22Rv1 (cell line): ENCODE data around the gene SETD5.

Source experiments
- ZFX ChIP-seq: fragments of 450-650 bp; IDR thresholded peaks from 2 replicates; pipeline ENCODE4 v1.6.1; 2017; ENCODE audit warnings: antibody characterized with exemption, borderline replicate concordance
- TF ChIP-seq, protein P1 (sequence below): fragments of 450-650 bp; IDR thresholded peaks from 2 replicates; pipeline ENCODE4 v1.5.1; 2017; ENCODE audit warnings: mild to moderate bottlenecking

DNA sequence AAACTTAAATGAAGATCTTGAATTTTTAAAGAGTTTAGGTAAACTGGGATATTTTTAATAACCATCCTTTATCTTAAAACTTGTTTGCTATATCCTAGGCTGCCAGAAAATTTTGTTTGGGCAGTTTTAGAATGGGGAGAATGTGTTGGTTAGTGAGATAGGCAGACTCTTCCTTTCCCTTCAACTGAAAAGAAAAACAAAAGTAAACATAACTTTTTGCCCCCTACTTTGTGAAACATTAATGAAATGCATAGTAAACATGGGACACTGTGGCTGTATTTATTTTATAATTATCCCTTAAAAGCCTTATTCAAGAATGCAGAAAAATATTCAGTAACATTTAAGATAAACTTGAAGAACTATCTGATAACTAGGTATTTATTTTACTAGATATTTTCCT is 31.0 kb downstream of the SETD5 start:
- TF ChIP-seq, protein P1, sequence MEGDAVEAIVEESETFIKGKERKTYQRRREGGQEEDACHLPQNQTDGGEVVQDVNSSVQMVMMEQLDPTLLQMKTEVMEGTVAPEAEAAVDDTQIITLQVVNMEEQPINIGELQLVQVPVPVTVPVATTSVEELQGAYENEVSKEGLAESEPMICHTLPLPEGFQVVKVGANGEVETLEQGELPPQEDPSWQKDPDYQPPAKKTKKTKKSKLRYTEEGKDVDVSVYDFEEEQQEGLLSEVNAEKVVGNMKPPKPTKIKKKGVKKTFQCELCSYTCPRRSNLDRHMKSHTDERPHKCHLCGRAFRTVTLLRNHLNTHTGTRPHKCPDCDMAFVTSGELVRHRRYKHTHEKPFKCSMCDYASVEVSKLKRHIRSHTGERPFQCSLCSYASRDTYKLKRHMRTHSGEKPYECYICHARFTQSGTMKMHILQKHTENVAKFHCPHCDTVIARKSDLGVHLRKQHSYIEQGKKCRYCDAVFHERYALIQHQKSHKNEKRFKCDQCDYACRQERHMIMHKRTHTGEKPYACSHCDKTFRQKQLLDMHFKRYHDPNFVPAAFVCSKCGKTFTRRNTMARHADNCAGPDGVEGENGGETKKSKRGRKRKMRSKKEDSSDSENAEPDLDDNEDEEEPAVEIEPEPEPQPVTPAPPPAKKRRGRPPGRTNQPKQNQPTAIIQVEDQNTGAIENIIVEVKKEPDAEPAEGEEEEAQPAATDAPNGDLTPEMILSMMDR = no peak
- TF ChIP-seq ZFX = no peak
